HG03175 (cell line): ENCODE results near the gene SFT2D1.

Source experiments
- ATAC-seq: cut with Tn5 transposase; IDR thresholded peaks from one replicate; pipeline ENCODE4 v1.9.1; 2021; ENCODE audit warnings: mild to moderate bottlenecking, moderate library complexity; ENCODE audit not compliant: unreplicated experiment

SFT2D1 gene

DNA sequence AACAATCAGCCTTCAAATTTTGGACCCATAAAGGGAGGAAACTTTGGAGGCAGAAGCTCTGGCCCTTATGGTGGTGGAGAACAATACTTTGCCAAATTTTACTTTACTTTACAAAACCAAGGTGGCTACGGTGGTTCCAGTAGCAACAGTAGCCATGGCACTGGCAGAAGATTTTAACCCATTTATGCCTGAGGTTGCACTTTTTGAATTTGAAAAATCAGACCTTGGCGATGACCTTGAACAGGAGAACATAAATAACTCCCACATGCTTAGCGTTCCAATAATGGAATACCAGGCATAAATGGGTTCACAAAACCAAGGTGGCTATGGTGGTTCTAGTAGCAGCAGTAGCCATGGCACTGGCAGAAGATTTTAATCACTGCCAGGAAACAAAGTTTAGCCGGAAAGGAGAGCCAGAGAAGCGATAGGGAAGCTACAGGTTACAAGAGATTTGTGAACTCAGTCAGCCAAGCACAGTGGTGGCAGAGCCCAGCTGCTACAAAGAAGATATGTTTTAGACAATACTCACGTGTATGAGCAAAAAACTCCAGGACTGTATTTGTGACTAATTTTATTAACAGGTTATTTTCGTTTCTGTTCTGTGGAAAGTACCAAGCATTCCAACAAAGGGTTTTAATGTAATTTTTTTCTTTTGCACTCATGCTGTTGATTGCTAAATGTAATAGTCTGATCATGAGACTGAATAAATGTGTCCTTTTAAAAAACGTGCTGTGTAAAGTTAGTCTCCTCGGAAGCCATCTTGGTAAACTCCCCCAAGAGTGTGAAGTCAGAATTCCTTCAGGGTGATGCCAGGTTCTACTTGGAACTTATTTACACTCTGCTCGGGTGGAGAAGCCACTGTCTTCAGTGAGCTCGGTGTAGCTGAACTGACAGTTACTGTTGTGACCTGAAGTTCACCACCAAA, 6.7 kb downstream of the SFT2D1 start:
- no peak for ATAC-seq

DNA sequence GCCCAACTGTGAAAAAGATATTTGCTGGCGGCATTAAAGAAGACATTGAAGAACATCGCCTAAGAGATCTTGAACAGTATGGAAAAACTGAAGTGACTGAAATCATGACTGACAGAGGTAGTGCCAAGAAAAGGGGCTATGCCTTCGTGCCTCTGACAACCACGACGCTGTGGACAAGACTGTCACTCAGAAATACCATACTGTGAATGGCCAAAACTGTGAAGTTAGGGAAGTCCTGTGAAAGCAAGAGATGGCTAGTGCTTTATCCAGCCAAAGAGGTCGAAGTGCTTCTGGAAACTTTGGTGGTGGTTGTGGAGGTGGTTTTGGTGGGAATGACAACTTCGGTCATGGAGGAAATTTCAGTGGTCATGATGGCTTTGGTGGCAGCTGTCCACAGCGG, 7.5 kb downstream of the SFT2D1 start:
- ATAC-seq: no peak

DNA sequence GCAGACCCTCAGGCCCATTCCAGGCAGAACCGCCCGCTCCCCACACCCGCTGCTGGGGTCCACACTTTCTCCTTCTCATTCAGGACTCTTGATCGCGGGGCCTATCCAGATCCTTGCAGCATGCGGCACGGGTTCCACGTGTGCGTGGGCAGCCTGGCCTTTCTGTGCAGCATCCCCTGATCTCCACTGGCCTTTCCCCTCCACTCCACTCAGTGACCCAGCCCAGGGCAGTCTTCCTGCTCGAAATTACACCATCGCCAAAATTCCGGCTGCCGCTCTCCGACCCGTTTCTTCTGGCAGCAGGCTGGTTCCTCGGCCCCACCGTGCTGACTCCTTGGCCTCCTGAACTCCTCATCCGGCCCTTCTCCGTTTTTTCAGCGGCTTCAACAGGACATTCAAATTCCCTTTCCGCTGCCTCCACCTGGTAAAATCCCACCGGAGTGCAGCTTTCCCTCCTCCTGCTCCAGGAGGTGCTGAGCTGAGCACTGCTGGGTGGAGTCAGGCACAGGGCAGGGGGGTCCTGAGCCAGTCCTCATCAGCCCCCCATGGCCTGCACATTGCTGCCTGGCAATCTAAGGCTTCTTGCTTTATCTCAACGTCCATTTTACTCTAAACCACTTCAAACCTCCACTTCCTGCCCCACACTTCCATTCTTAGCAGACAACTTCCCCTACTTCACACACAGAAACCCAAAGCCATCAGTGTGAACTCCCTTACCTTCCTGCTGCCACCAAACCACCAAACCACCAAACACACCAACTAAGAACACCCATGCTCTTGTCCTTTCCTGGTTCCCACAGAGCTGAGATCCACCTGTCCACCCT, 9.0 kb downstream of the SFT2D1 start:
- ATAC-seq: peak; percentile 80

DNA sequence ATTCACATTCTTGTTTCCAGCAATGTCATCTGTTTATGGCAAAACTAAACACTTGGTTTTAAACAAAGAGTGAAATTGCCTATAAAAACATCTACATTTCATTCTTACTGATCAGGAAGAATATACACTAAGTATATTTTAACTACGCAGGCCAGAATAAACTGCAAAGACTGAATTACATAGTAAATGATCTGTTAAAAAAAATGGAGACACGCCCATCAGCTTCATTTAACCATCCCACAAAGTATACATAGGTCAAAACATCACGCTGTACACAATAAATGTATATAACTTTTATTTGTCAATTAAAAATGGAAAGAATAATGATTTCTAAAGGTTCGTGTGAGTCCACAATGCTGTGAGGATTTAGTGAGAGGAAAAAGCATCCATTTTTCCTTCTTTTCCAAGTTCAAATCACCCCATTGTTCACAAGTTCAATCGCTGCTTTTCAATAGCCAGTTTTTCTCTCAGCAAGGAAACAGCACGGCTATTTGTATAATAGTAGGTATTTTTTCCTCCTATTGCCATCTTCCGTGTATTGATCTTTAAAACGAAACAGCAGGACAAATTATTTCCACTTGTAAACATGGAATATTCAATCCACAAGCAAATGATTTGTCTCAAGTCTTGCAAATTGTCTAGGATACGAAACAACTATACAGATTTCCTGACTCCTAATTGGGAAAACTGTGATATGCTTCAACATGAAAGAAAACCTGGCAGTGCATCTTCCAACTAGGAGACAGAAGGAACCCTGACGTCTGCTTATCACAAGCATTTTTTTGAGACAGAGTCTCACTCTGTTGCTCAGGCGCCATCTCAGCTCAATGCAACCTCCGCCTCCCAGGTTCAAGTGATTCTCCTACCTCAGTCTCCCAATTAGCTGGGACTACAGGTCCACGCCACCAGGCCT, 10.6 kb downstream of the SFT2D1 start:
- ATAC-seq: no peak

DNA sequence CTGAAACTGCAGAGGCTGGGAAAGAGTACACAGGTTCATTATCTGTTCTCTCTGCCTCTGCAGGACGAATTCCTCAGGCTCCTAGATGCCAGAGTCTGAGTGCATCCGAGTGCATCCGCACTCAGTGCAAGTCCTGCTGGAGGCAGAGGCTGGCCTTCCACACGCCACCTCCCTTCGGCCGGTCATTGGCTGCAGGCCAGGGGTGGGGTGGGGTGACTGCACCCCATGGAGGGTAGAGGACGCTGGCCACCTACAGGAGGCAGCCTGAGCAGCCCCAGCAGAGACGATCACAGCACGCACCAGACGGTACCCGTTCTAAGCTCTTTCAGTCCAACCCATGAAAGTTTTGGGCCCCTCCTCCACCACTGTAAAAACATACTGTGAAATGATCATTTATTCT, 11.7 kb downstream of the SFT2D1 start:
- ATAC-seq: no peak

DNA sequence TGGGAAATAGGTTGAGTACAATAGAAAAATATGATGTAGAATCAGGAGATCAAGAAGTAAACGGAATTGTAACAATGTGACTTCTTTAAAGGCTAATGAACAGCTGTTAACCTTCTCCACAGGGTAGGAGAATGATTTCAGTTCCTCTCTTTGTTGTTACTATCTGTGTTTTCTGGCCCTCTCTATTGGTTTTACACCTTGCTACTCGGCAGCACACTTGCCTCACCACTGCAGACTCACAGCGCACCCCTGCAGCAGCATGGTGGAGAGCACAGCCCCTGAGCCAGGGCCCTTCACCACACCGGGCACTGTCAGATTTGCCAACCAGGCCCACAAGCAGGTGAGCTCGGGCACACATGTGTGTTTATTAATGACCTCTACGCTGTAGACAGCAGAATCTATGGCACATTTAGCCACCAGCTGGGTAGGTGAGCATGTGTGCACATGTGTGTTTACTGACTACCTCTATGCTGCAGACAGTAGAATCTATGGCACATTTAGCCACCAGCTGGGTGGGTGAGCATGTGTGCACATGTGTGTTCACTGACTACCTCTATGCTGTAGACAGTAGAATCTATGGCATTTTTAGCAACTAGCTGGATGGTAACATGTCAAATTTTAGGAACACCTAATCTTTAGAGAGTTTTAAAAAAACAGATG, 16.8 kb downstream of the SFT2D1 start:
- peak; percentile 88 for ATAC-seq

DNA sequence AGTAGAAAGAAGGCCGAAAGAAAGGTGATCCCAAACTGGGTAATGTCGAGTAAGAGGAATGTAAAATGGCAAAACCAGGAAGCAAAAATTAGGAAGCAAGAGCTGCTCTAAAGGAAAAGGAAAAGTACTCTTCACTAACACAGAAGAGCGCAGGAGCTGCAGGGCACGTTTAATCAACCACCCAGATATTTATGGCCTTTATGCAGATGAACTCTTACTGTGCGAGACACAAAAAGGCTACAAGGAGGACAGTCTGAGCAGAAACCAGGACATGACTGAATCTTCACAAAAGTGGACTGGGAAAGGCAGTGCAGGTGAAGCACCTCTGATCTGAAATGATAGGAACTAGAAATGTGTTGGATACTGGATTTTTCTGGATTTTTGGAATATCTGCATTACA, 18.9 kb downstream of the SFT2D1 start:
- no peak for ATAC-seq

DNA sequence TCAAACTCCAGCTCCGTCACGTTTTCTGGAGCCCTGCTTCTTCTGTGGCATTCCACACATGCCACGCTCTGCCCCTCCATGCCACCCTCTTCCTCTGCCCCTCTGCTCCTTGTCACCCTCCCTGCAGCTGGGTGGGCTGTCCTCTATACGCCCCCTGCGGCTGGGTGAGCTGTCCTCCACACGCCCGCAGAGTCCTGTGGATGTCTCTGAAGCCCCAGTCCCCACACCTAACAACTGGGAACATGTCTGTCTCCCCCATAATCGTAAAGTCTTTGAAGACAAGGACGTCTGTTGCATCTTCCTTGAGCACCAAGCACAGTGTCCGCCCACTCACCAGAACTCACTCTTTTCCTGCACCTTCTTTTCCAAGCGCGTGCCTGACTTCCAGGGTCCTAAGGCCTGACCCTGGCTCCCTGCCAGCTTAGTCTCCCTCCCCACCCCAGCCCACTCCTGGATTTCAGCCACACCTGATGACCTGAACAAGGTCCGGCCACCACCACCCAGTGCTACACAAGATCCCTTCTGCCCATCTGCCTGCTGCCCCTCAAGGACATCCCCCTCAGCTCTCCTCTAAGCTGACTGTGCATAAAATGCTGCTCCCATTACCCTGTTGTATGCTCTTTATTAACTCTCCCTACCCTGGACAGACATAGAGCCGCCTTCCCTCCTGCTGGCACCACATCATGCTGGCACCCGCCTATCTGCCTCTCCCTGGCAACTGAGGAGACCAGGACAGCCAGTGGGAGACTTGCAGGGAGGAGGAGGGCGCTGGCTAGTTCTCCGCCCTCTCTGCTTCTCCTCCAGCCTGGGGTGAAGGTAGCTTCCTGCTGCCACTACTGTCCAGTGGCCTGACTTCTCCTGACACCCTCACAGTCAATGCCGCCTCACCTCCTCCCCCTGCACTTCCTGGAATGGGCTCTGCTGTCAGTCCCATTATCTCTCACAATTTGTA, 23.4 kb downstream of the SFT2D1 start:
- ATAC-seq: no peak

DNA sequence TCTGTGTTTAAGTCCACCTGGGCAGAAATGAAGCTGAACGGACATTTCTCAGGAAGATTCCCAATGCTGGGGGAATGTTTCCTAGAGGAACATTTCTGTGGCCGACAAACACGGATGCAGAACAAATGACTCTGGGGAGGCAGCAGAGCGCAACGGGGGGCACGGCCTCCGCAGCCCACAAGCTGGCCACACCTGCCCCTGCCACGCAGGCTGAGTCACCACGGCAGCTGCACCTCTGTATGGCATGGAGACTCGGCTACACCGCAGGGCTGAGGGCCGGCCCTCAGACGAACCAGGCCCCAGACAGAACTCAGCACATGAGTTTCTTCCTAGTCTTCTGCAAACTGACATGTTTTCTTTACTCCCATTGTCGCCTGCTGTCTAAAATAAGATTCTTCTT, 24.1 kb downstream of the SFT2D1 start:
- ATAC-seq: no peak

DNA sequence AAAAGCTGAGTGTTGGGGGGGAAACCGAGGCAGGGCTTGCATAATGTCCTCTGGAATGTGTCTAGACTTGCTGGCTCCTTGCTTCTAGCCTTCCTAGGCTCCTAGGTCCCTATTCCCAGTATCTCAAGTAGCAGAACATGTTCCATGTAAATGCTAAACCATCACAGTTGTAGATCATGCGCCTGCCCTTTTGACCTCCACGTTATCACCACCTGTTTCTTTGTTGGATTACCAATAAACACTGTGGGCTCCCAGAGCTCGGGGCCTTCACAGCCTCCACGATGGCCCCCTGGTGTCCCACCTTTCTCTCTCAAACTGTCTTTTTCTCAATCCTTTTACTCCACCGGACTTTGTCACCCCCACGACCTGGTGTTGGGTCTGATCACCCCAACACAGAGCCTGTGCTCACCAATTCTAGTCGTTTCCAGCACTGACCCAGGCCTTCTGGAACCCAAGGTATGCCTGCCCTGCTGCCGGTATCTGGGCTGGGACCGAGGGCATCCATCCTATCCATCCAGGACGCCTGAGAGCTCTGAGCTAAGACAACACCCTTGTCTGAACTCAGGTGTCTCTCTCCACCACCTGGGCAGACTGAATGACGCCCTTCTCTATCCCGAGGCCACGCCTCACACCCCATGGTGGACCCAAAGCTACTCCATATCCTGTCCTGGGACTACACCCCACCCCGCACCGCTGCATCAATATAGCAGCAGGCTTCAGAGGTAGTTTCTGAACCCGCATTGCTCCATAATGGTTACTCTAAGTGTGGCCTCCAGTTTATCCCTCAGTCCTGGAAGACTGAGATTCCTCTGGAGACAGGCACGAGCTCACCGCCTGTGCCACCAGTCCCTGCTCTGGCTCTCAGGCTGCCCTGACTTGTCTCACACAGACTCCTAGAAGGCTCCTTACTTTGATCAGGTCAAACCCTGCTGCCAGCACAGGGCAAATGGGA, 24.8 kb downstream of the SFT2D1 start:
- no peak for ATAC-seq

DNA sequence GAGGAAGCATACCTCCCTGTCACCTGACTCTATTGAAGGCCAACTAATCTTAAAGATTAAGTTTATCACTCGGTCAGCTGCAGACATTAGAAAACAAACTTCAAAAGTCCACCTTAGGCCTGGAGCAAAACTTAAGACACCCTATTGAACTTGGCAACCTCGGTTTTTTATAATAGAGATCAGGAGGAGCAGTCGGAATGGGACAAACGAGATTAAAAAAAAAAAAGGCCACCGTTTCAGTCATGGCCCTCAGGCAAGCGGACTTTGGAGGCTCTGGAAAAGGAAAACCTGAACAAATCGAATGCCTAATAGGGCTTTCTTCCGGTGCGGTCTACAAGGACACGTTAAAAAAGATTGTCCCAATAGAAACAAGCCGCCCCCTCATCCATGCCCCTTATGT, 26.9 kb downstream of the SFT2D1 start:
- no peak for ATAC-seq

DNA sequence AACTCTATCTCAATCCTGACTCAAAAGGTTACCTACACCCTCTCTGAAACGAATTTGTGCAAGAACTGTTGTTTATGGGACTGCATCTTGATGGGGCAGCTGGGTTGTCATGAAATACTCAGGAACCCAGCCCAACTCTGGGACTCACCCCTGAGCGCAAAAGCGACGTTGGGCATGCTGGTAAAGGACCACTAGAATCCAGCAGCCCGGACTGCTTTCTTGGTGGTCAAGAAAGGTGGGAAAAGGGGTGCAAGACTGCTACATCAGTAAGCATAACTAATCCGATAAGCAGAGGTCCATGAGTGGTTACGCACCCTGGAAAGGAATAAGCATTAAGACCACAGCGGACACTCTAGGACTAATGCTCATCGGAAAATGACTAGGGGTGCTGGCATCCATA, 27.9 kb downstream of the SFT2D1 start:
- no peak for ATAC-seq

DNA sequence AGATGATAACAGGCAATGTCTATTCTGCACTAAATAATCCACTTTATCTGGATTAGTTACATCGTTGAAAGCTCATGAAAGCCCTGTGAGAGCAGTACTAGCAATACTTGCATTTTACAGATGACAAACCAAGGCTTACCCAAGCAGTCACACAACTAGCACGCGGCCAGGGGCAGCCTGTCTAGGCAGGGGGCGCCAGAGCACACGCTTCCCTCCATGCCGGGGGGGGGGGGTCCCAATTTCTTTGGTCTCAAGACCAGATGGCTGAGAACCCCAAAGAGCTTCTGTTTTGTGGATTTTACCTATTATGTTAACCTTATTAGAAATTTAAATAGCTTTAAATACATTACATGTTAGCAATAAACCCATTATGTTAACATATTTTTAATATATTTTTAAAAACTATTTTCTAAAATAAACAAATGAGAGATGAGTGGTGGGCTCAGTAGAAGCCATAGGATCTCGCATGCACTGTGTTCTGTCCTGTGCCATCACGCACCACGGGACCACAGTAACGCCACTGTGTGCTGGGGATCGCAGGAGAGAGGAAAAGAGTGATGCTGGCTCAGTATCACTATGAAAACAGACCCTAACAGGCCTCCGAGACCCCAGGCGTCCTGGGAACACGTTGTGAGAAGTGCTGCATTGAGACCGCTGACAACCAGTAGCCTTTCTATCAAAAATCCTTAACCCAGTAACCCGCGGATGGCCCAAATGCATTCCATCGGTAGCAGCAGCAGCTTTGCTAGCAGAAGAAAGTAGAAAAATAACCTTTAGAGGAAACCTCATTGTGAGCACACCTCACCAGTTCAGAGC, 28.9 kb downstream of the SFT2D1 start:
- peak; percentile 86 for ATAC-seq

DNA sequence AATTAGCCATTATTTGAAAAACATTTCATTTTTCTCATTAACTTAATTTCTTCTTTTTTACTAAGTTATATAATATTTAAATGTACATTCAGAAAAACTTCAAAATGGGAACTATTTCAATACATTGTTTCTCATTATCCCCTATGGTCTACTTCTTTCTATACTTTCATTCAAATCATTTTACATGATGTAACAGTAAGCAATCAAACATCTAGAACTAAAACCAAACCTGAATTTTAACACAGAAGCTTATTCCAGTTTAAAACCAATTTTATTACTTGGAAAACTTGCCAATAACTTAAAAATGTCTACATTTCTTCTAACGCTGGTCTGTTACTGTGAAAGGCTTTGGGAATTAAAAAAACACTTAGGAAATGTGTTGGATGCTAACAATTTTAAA, 29.5 kb downstream of the SFT2D1 start:
- no peak for ATAC-seq

DNA sequence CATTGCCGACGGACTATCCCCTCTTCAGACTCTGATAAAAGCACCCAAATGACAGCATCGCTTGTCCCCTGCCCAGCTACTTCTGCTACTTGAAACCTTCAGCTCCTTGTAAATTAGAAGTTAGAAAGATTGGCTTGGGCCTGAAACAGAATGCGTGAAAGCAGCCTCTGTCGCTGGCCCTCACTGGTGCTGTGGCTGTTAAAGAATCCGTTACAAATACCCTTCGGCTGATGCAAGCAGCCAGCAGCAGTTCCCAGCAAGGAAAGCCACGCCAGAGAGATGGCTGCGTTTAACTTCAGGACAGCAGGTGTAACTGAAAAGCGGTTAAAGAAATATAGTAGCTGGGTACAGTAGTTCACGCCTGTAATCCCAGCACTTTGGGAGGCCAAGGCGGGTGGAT, 31.7 kb downstream of the SFT2D1 start:
- no peak for ATAC-seq

DNA sequence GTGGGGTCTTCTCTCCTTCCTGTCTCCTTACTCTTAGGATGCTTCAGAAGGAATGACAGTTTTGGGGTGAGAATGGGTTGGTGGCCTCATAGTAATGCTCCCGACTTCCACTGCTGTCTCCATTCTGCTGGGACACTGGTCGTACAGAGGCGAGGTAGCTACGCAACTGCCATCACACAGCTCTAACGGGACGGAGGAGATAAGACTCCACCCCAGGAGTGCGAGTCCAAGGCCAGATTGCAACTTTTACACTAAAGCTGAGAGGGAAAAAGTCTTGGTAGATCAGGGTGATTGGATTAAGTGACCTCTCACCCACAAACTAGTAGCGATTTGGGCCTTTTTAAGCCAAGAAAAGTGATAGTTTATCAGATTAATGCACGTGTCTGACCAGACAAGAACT, 32.4 kb downstream of the SFT2D1 start:
- no peak for ATAC-seq
